ENCODE measurements around the gene NFATC3.

GRCh38 chr16:68275611-68276191, 190.5 kb downstream of the NFATC3 start:
- TF ChIP-seq POLR2AphosphoS5 (IDR thresholded peaks at IDR 0.05; ENCODE audit: low read depth, low read length) = no peak
- no peak for TF ChIP-seq POLR2A (IDR thresholded peaks at IDR 0.05; ENCODE audit: low read depth, low read length)

Data from GM12891 (cell line).